ENCODE data around the gene PFN1. TPM values are rescaled to one million over a fixed set of nuclear protein-coding genes. Genes with fewer than 3 reads are reported as not detected.

PFN1 gene
- total and polyA plus RNA-seq, 2 of the 8 experiments (the other 6 are each of a cell fraction or from before 2014, with no cell fraction given): 1,355 to 1,949 TPM

GRCh38 chr17:4897198-4897687, 51.1 kb downstream of the PFN1 start:
- H4K5ac ChIP-seq (ENCODE audit: insufficient read length, low read depth, low read length): no peak overlapping the region
- no peak overlapping the region for H3K4me2 ChIP-seq (ENCODE audit: insufficient read depth in 1 of 2, low read depth in 2 of 2, low read length in 2 of 2)
- no peak overlapping the region for H2AK5ac ChIP-seq (ENCODE audit: low read depth, low read length)
- H2BK12ac ChIP-seq (ENCODE audit: low read depth, low read length): no peak overlapping the region
- H4K8ac ChIP-seq (ENCODE audit: extremely low read depth, insufficient read depth, low read length): no peak overlapping the region
- H2BK5ac ChIP-seq (ENCODE audit: low read depth, low read length): no peak overlapping the region
- H3K79me1 ChIP-seq (ENCODE audit: low read depth, low read length): no peaks in the 10 kb centered on the region; the same call in 1 of the 2 replicates
- WGBS, 2 experiments (ENCODE audit: extremely low coverage in 1 of 2, insufficient coverage in 1 of 2, insufficient read length in 1 of 2, insufficient replicate concordance in 2 of 2, low coverage in 1 of 2, low lambda C conversion rate in 2 of 2, missing lambda C conversion rate in 1 of 2): 88% methylated on average over 7 of the region's 10 CpGs; no CpG with 5 or more reads in 1 of the 2 experiments
- TF ChIP-seq SP1 (IDR thresholded peaks at IDR 0.05; ENCODE audit: low read depth, low read length): no peak
- TF ChIP-seq USF2 (IDR thresholded peaks at IDR 0.05; ENCODE audit: low read length): peak; percentile 22; the same call in 1 of the 2 replicates
- H2BK15ac ChIP-seq (ENCODE audit: low read length): no peak overlapping the region
- no peak overlapping the region for H3K18ac ChIP-seq (ENCODE audit: extremely low read depth, low read length)
- H3K27me3 ChIP-seq (replicated peaks in 1 of 4; ENCODE audit: control insufficient read depth in 3 of 4, extremely low read depth in 1 of 4, insufficient read depth in 3 of 4, low read length in 3 of 4): 0 out of 7 replicates have a peak, but pooled peaks cover 0 to 2% (median 0%) of the 10 kb centered on the region in 4 experiments
- H3K79me2 ChIP-seq (ENCODE audit: control insufficient read depth in 1 of 2, insufficient read depth in 2 of 2, low read length in 2 of 2): no peaks in the 10 kb centered on the region
- H3K9me3 ChIP-seq (ENCODE audit: insufficient read depth in 2 of 2, low read depth in 1 of 2, low read length in 1 of 2): no peaks in the 10 kb centered on the region
- H2BK120ac ChIP-seq (replicated peaks; ENCODE audit: low read depth, low read length): no peak overlapping the region
- peaks cover 0 to 9% (median 3%) of the 10 kb centered on the region in 4 experiments; a peak in 5 of 7 replicates for H3K4me1 ChIP-seq (replicated peaks in 1 of 4; ENCODE audit: control insufficient read depth in 3 of 4, insufficient read depth in 4 of 4, low read length in 3 of 4)
- H3K23ac ChIP-seq (ENCODE audit: insufficient read length): no peak overlapping the region
- H3K4me3 ChIP-seq (ENCODE audit: extremely low read depth in 1 of 4, insufficient read depth in 2 of 4, low read depth in 3 of 4, low read length in 4 of 4): no peak overlapping the region
- no peak overlapping the region for H3K14ac ChIP-seq (ENCODE audit: insufficient read length)
- no peak overlapping the region for H4K91ac ChIP-seq (replicated peaks; ENCODE audit: insufficient read length, low read length)
- H3K56ac ChIP-seq (replicated peaks; ENCODE audit: insufficient read length, low read depth, low read length): no peak overlapping the region
- no peak overlapping the region for H3K9ac ChIP-seq (replicated peaks in 1 of 4; ENCODE audit: extremely low read depth in 1 of 4, low read depth in 3 of 4, low read length in 3 of 4)
- peaks cover 3% of the 10 kb centered on the region; the same call in 1 of the 2 replicates for H3K23me2 ChIP-seq (ENCODE audit: low read depth, low read length)
- H3K4ac ChIP-seq (replicated peaks; ENCODE audit: insufficient read length, low read depth, low read length): no peak overlapping the region
- H2AFZ ChIP-seq (ENCODE audit: low read length): no peak overlapping the region
- peaks cover 0 to 10% of the 10 kb centered on the region in 2 experiments for H4K20me1 ChIP-seq (replicated peaks in 1 of 2; ENCODE audit: control insufficient read depth in 1 of 2, insufficient read depth in 2 of 2, low read length in 2 of 2)
- no peak overlapping the region for H2BK20ac ChIP-seq (ENCODE audit: low read length)
- FAIRE-seq (no peak), DNase-seq (ENCODE audit: low read depth in 1 of 2, low spot score in 2 of 2) (no peak)
- H3K27ac ChIP-seq (ENCODE audit: low read depth, low read length): no peak overlapping the region
- peaks cover 4 to 19% (median 17%) of the 10 kb centered on the region in 4 experiments; a peak in 7 of 8 replicates for H3K36me3 ChIP-seq (ENCODE audit: control insufficient read depth in 2 of 4, insufficient read depth in 4 of 4, low read length in 3 of 4)
- POLR2A ChIA-PET (ENCODE audit: partially characterized antibody): interaction anchor here (0.7 to 6.4 kb wide), 7 partner anchors 12 to 193 kb away, joined by 3 to 49 read pairs (median 4); partner anchors contain the start of genes PELP1, RNF167 and SLC25A11
- CTCF ChIA-PET (ENCODE audit: partially characterized antibody): interaction anchor here (0.7 to 3.2 kb wide), 16 partner anchors 8 to 153 kb away, joined by 3 to 17 read pairs (median 4); partner anchors contain the start of genes GLTPD2 and PLD2

Data from H1 (cell line).